ENCODE measurements around the gene PAGR1.
"Not testable (repeated sequence)": the region's sequence is repeated elsewhere in the genome, so short reads cannot be mapped to it uniquely, and the experiment has no call there.

DNA sequence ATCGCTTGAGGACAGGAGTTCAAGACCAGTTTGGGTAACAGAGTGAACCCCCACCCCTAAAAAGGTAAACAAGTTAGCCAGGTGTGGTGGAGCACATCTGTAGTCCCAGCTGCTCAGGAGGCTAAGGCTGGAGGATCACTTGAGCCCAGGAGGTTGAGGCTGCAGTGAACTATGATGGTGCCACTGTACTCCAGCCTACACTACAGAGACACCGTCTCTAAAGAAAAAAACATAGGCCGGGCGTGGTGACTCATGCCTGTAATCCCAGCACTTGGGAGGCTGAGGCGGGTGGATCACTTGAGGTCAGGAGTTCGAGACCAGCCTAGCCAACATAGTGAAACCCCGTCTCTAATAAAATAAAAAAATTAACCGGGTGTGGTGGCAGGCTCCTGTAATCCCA lies 53.1 kb downstream of the PAGR1 start:
- TF ChIP-seq, protein P1, sequence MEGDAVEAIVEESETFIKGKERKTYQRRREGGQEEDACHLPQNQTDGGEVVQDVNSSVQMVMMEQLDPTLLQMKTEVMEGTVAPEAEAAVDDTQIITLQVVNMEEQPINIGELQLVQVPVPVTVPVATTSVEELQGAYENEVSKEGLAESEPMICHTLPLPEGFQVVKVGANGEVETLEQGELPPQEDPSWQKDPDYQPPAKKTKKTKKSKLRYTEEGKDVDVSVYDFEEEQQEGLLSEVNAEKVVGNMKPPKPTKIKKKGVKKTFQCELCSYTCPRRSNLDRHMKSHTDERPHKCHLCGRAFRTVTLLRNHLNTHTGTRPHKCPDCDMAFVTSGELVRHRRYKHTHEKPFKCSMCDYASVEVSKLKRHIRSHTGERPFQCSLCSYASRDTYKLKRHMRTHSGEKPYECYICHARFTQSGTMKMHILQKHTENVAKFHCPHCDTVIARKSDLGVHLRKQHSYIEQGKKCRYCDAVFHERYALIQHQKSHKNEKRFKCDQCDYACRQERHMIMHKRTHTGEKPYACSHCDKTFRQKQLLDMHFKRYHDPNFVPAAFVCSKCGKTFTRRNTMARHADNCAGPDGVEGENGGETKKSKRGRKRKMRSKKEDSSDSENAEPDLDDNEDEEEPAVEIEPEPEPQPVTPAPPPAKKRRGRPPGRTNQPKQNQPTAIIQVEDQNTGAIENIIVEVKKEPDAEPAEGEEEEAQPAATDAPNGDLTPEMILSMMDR (IDR thresholded peaks at IDR 0.05), result not testable (repeated sequence)
- TF ChIP-seq EZH2 (IDR thresholded peaks at IDR 0.05), result not testable (repeated sequence)
